GM12878 (cell line): Measurements from ENCODE around the gene RTP1. TPM values are rescaled to one million over a fixed set of nuclear protein-coding genes. Genes with fewer than 3 reads are reported as not detected.

Experiments
- ATAC-seq: fragments of 200-7000 bp; cut with Tn5 transposase; 3 replicates; pipeline ENCODE4 v1.9.1; 2020; ENCODE audit warnings: mild to moderate bottlenecking, moderate library complexity
- BruUV-seq: library from RNA; stranded (reverse); fragments of 400-500 nt; replicated peaks from 2 replicates; lab custom pipeline; 2021; lab: Mats Ljungman, UMichigan
- CTCF ChIA-PET: fragments of 300-600 bp; sonication (Branson Sonifier 250); formaldehyde crosslinking; extraction: SDS; loops from one replicate; lab custom pipeline; 2021; ENCODE audit warnings: inconsistent platforms; lab: Yijun Ruan, JAX
- POLR2A ChIA-PET: fragments of 350-600 bp; formaldehyde crosslinking; extraction: SDS; loops from one replicate; lab custom pipeline; 2021; ENCODE audit warnings: inconsistent platforms; lab: Charles Lee
- RAD21 ChIA-PET: fragments of 300-600 bp; sonication (Branson Sonifier 250); formaldehyde crosslinking; loops from one replicate; lab custom pipeline; 2023; ENCODE audit warnings: antibody characterized with exemption; ENCODE audit not compliant: unreplicated experiment; lab: Charles Lee
- SMC1A ChIA-PET: fragments of 300-600 bp; sonication (Branson Sonifier 250); formaldehyde crosslinking; loops from one replicate; lab custom pipeline; 2023; ENCODE audit not compliant: unreplicated experiment, uncharacterized antibody; lab: Charles Lee
- DNase-seq: peaks from one replicate; pipeline ENCODE4 v3.0.0-alpha.2; 2011; ENCODE audit warnings: low read depth, low spot score
- FAIRE-seq: peaks from 3 replicates; lab custom pipeline; 2011; peaks lifted over from hg19 to GRCh38; lab: Jason Lieb, UNC
- H2AFZ ChIP-seq: 2 replicates; pipeline ENCODE4 v1.6.0; 2011; ENCODE audit warnings: low read depth, low read length, control low read depth; ENCODE audit not compliant: control insufficient read depth
- H3K27ac ChIP-seq: 2 replicates; pipeline ENCODE4 v1.5.1; 2011; ENCODE audit warnings: control low read depth; ENCODE audit not compliant: control insufficient read depth, insufficient read depth
- H3K27me3 ChIP-seq, 2 experiments: replicated peaks in 1 of 2; 2 replicates each; pipeline versions ENCODE4 v1.6.0 to v1.6.1; 2011; ENCODE audit warnings: low read length in 1 of 2; ENCODE audit not compliant: control insufficient read depth in 2 of 2, insufficient read depth in 2 of 2
- H3K36me3 ChIP-seq, 2 experiments: 2 replicates each; pipeline ENCODE4 v1.5.1; 2011; ENCODE audit warnings: low read length in 1 of 2; ENCODE audit not compliant: control insufficient read depth in 2 of 2, insufficient read depth in 2 of 2
- H3K4me1 ChIP-seq: 2 replicates; pipeline ENCODE4 v1.6.1; 2011; ENCODE audit warnings: mild to moderate bottlenecking, low read length, moderate library complexity, mixed read lengths; ENCODE audit not compliant: control insufficient read depth, insufficient read depth
- H3K4me2 ChIP-seq: 2 replicates; pipeline ENCODE4 v1.6.0; 2011; ENCODE audit warnings: control low read depth; ENCODE audit not compliant: control insufficient read depth, insufficient read depth
- H3K4me3 ChIP-seq: fragments of 200-600 bp; sonication (generic); 2 replicates; pipeline ENCODE4 v1.5.1; 2016
- H3K79me2 ChIP-seq: 2 replicates; pipeline ENCODE4 v1.6.0; 2011; ENCODE audit warnings: low read length; ENCODE audit not compliant: control insufficient read depth, insufficient read depth
- H3K9ac ChIP-seq: 2 replicates; pipeline ENCODE4 v1.8.0; 2011; ENCODE audit warnings: low read length, control low read depth, mixed read lengths; ENCODE audit not compliant: control insufficient read depth, insufficient read depth
- H3K9me3 ChIP-seq: replicated peaks from 3 replicates; pipeline ENCODE4 v1.5.1; 2011; ENCODE audit warnings: mild to moderate bottlenecking, low read length; ENCODE audit not compliant: control insufficient read depth, insufficient read depth
- H4K20me1 ChIP-seq: 2 replicates; pipeline ENCODE4 v1.6.0; 2011; ENCODE audit not compliant: control insufficient read depth, insufficient read depth
- LARP7 ChIP-seq: fragments of 450-650 bp; IDR thresholded peaks from 2 replicates; pipeline ENCODE4 v1.6.1; 2017; ENCODE audit warnings: mild to moderate bottlenecking
- POLR2AphosphoS2 ChIP-seq: IDR thresholded peaks from 2 replicates; pipeline ENCODE4 v1.6.1; 2011; ENCODE audit warnings: low read depth, mild to moderate bottlenecking, low read length, improper control_type of control experiment, moderate library complexity
- PRDM15 ChIP-seq: fragments of 450-650 bp; formaldehyde crosslinking; IDR thresholded peaks from 2 replicates; pipeline ENCODE4 v1.4.0; 2020; ENCODE audit warnings: mild to moderate bottlenecking, moderate library complexity
- WGBS: methylation state at CpG from one replicate; pipeline ENCODE4 v1.1.6; 2016; ENCODE audit warnings: low lambda C conversion rate; ENCODE audit not compliant: insufficient replicate concordance, insufficient coverage; ENCODE audit errors: missing lambda C conversion rate; 5-methylcytosine and 5-hydroxymethylcytosine counted together
- in situ Hi-C: fragments of 300-500 bp; cut with MboI; formaldehyde crosslinking; loops from 9 replicates; pipeline ENCODE4 v1.14.3; 2018; ENCODE audit warnings: mixed read lengths
- intact Hi-C: fragments of 100-400 bp; cut with micrococcal nuclease; formaldehyde crosslinking; loops from one replicate; pipeline ENCODE4 v1.14.2; 2022; ENCODE audit not compliant: unreplicated experiment
- polyA plus RNA-seq, 11 experiments: library from polyadenylated mRNA; depleted of rRNA in 4 of 11; unstranded in 6 of 11; stranded (reverse) in 5 of 11; fragments of >200 nt; fragmentation: Nextera tagmentation in 4 of 11; fragmentation: Illumina TruSeq in 1 of 11; extraction: Ambion mirVana in 4 of 11; extraction: Trizol in 1 of 11; gene quantifications; 1 replicate in 1 of 11; 2 replicates in 10 of 11; pipeline versions ENCODE4 v1.2.1 to v1.2.3, GENCODE V29; 2011 to 2016; ENCODE audit warnings: inconsistent platforms in 2 of 11, missing spikeins in 2 of 11, low read depth in 1 of 11
- total RNA-seq, 4 experiments: library from RNA; depleted of rRNA in 3 of 4; stranded (reverse); fragments of >200 nt in 3 of 4; fragmentation: Illumina TruSeq in 1 of 4; extraction: Trizol in 1 of 4; gene quantifications; 2 replicates each; pipeline versions ENCODE4 v1.2.1 to v1.2.3, GENCODE V29; 2013 to 2021
- TF ChIP-seq, protein P1 (sequence below): IDR thresholded peaks from 2 replicates; pipeline ENCODE4 v1.6.1; 2012; ENCODE audit warnings: improper control_type of control experiment, low read depth, low read length; ENCODE audit not compliant: insufficient replicate concordance
- TF ChIP-seq, protein P2 (sequence below): fragments of 450-650 bp; IDR thresholded peaks from 2 replicates; pipeline ENCODE4 v1.6.1; 2018; ENCODE audit warnings: borderline replicate concordance, mild to moderate bottlenecking; ENCODE audit not compliant: partially characterized antibody

RTP1 gene
- total and polyA plus RNA-seq, 10 of the 15 experiments (the other 5 are each of a cell fraction or from before 2014, with no cell fraction given) = not detected

DNA sequence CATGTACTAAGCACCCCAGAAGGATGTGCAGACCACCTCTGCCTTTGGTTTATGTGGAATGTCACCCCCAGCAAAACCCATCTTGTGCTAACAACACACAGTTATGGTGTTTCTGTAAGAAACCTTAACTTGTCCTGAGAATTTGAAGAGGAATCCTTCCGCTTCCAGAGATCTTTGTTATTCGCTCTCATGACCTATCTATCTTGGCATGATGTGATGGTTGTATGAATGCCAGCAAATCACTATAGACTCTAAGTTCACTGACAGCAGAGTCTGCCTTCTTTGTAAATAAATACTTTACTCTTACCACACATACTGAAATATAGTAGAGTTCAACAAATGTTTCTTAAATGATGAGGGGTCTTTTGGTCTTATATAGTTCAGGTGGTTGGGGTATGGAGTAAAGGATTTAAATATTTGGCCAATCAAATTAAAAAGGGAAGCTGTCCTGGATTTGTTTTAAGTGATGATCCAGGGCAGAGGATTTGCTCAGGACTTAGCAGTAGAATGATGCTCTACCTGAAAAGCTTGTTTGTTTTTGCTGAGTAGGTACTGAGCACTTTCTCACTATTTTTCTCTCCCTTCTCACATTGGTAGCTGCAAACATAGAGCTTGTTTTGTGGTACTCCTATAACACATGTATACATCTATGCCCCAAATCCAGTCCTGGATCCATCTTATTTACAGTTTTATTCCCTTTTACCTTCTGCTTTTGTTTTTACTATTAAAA, 27.9 kb upstream of the RTP1 start:
- Histone ChIP-seq H3K27me3 (no peaks in the 10 kb centered on the region), H4K20me1 (no peaks in the 10 kb centered on the region), H3K4me1 (no peaks in the 10 kb centered on the region), H2AFZ (no peak overlapping the region), H3K9ac (no peak overlapping the region), H3K4me3 (no peak overlapping the region), H3K79me2 (no peaks in the 10 kb centered on the region), H3K9me3 (no peaks in the 10 kb centered on the region), H3K27ac (no peak overlapping the region), H3K36me3 (no peaks in the 10 kb centered on the region), H3K4me2 (no peak overlapping the region)
- 76% methylated on average over 2 of the region's 2 CpGs for WGBS
- TF ChIP-seq, protein P1, sequence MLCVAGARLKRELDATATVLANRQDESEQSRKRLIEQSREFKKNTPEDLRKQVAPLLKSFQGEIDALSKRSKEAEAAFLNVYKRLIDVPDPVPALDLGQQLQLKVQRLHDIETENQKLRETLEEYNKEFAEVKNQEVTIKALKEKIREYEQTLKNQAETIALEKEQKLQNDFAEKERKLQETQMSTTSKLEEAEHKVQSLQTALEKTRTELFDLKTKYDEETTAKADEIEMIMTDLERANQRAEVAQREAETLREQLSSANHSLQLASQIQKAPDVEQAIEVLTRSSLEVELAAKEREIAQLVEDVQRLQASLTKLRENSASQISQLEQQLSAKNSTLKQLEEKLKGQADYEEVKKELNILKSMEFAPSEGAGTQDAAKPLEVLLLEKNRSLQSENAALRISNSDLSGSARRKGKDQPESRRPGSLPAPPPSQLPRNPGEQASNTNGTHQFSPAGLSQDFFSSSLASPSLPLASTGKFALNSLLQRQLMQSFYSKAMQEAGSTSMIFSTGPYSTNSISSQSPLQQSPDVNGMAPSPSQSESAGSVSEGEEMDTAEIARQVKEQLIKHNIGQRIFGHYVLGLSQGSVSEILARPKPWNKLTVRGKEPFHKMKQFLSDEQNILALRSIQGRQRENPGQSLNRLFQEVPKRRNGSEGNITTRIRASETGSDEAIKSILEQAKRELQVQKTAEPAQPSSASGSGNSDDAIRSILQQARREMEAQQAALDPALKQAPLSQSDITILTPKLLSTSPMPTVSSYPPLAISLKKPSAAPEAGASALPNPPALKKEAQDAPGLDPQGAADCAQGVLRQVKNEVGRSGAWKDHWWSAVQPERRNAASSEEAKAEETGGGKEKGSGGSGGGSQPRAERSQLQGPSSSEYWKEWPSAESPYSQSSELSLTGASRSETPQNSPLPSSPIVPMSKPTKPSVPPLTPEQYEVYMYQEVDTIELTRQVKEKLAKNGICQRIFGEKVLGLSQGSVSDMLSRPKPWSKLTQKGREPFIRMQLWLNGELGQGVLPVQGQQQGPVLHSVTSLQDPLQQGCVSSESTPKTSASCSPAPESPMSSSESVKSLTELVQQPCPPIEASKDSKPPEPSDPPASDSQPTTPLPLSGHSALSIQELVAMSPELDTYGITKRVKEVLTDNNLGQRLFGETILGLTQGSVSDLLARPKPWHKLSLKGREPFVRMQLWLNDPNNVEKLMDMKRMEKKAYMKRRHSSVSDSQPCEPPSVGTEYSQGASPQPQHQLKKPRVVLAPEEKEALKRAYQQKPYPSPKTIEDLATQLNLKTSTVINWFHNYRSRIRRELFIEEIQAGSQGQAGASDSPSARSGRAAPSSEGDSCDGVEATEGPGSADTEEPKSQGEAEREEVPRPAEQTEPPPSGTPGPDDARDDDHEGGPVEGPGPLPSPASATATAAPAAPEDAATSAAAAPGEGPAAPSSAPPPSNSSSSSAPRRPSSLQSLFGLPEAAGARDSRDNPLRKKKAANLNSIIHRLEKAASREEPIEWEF = no peak
- TF ChIP-seq POLR2AphosphoS2 (no peak), PRDM15 (CRISPR knock-in tag) (no peak), LARP7 (no peak)
- TF ChIP-seq, protein P2, sequence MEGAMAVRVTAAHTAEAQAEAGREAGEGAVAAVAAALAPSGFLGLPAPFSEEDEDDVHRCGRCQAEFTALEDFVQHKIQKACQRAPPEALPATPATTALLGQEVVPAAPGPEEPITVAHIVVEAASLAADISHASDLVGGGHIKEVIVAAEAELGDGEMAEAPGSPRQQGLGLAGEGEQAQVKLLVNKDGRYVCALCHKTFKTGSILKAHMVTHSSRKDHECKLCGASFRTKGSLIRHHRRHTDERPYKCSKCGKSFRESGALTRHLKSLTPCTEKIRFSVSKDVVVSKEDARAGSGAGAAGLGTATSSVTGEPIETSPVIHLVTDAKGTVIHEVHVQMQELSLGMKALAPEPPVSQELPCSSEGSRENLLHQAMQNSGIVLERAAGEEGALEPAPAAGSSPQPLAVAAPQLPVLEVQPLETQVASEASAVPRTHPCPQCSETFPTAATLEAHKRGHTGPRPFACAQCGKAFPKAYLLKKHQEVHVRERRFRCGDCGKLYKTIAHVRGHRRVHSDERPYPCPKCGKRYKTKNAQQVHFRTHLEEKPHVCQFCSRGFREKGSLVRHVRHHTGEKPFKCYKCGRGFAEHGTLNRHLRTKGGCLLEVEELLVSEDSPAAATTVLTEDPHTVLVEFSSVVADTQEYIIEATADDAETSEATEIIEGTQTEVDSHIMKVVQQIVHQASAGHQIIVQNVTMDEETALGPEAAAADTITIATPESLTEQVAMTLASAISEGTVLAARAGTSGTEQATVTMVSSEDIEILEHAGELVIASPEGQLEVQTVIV = no peak
- SMC1A ChIA-PET = interaction anchor here (0.6 to 1.5 kb wide), 2 partner anchors 19 to 320 kb away, joined by 3 to 9 read pairs; no protein-coding TSS in a partner anchor
- in situ Hi-C loops = no loop called here
- CTCF ChIA-PET = interaction anchor here (1.2 to 2.0 kb wide), 3 partner anchors 56 to 320 kb away, joined by 3 to 7 read pairs (median 5); no protein-coding TSS in a partner anchor
- RAD21 ChIA-PET = interaction anchor here (1.1 to 1.5 kb wide), 2 partner anchors 56 to 320 kb away, joined by 3 read pairs; no protein-coding TSS in a partner anchor
- POLR2A ChIA-PET = no interaction called here
- DNase-seq (no peak), ATAC-seq (no peak), FAIRE-seq (no peak)
- intact Hi-C loops = loop anchor here (10.0 kb wide), 1 partner anchor 555 kb away; the partner anchor contains the start of gene AHSG
- no TSS peak for BruUV-seq
